Upper lobe of right lung (tissue), 1 donor: ENCODE data around the gene HEMGN. TPM values are rescaled to one million over a fixed set of nuclear protein-coding genes. Genes with fewer than 3 reads are reported as not detected.

Experiments
- ATAC-seq: fragments of 200-7000 bp; cut with Tn5 transposase; one replicate; pipeline ENCODE4 v1.9.1; 2020; ENCODE audit warnings: mild to moderate bottlenecking, moderate library complexity
- DNase-seq: peaks from one replicate; pipeline ENCODE4 v3.0.0-alpha.2; 2020
- H3K27ac ChIP-seq: fragments of 200-600 bp; one replicate; pipeline ENCODE4 v1.8.0; 2022
- H3K27me3 ChIP-seq: fragments of 200-600 bp; one replicate; pipeline ENCODE4 v1.8.0; 2022; ENCODE audit warnings: mild to moderate bottlenecking
- H3K36me3 ChIP-seq: fragments of 200-600 bp; one replicate; pipeline ENCODE4 v1.8.0; 2022
- H3K4me1 ChIP-seq: fragments of 200-600 bp; one replicate; pipeline ENCODE4 v1.8.0; 2022
- H3K4me3 ChIP-seq: fragments of 200-600 bp; one replicate; pipeline ENCODE4 v1.8.0; 2022; ENCODE audit warnings: mild to moderate bottlenecking
- H3K9me3 ChIP-seq: fragments of 200-600 bp; one replicate; pipeline ENCODE4 v1.8.0; 2022
- intact Hi-C: fragments of 100-400 bp; cut with DNase I; formaldehyde crosslinking; loops from one replicate; pipeline ENCODE4 v1.11.0; 2022
- total RNA-seq: library from RNA; stranded (reverse); fragmentation: NEBNext Ultra II Directional; extraction: Animal tissue kit (Norgen Biotek cat#: 25700); gene quantifications from one replicate; pipeline ENCODE4 v1.2.1, GENCODE V29; 2021
- TF ChIP-seq, protein P1 (sequence below): fragments of 200-600 bp; IDR thresholded peaks from one replicate; pipeline ENCODE4 v1.8.0; 2022; ENCODE audit warnings: antibody characterized with exemption
- donor health status: DM: no; HTN: yes; CAD: no; lungs with severe emphysema.

Gene HEMGN
- total RNA-seq, 1 donor from 2014 or later: not detected

DNA sequence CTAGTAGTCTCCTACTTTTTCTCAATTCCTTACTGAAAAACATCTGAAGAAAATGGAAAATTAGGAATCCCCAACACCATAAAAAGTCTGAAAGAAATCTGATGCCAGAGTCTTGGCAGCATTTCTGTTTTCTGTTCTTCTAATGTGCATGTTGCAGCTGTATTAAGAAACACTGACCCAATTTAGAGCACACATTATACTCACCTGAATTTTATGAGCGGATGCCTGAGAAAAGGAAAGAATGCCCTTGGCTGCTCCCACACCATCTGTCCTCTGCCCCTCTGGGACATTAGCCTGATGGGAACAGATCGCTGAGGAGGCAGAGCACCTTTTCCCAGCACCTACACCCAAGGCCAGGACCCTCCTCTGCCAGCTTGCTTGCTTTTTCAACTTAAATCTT is 31.0 kb upstream of the HEMGN start:
- DNase-seq: no peak
- Histone ChIP-seq H3K27ac (no peak overlapping the region), H3K36me3 (no peaks in the 10 kb centered on the region), H3K4me1 (no peaks in the 10 kb centered on the region), H3K4me3 (no peak overlapping the region), H3K9me3 (no peaks in the 10 kb centered on the region), H3K27me3 (peaks cover 23% of the 10 kb centered on the region)
- TF ChIP-seq, protein P1, sequence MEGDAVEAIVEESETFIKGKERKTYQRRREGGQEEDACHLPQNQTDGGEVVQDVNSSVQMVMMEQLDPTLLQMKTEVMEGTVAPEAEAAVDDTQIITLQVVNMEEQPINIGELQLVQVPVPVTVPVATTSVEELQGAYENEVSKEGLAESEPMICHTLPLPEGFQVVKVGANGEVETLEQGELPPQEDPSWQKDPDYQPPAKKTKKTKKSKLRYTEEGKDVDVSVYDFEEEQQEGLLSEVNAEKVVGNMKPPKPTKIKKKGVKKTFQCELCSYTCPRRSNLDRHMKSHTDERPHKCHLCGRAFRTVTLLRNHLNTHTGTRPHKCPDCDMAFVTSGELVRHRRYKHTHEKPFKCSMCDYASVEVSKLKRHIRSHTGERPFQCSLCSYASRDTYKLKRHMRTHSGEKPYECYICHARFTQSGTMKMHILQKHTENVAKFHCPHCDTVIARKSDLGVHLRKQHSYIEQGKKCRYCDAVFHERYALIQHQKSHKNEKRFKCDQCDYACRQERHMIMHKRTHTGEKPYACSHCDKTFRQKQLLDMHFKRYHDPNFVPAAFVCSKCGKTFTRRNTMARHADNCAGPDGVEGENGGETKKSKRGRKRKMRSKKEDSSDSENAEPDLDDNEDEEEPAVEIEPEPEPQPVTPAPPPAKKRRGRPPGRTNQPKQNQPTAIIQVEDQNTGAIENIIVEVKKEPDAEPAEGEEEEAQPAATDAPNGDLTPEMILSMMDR: no peak
- ATAC-seq: no peak
- intact Hi-C loops: no loop called here

- Histone ChIP-seq H3K4me1 (no peaks in the 10 kb centered on the region), H3K9me3 (no peaks in the 10 kb centered on the region), H3K36me3 (no peaks in the 10 kb centered on the region), H3K27me3 (peaks cover 23% of the 10 kb centered on the region), H3K27ac (no peak overlapping the region), H3K4me3 (no peak overlapping the region)
- DNase-seq (no peak), ATAC-seq (no peak)
- intact Hi-C loops: no loop called here
- TF ChIP-seq, protein P1: no peak
Observed at GRCh38 chr9:97966493-97966892, 28.5 kb upstream of the HEMGN start.

DNA sequence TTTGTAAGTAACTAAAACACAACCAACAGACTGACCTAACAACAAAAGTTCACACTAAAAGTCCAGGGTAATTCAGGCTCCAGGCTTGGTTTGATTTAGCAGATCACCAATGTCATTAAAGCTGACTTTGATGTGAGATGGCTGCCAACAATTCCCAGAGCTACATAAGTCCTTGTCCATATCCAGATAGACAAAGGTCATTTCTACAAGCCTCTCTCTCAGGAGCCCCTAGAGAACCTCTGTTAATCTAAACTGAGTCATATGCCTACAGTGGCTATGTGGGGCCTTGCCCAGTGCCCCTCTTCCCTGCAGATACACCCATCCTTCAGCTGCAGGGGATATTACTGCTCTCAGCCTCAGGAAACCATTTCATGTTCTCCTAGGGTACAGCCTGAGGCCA is 26.9 kb upstream of the HEMGN start:
- DNase-seq: no peak
- H3K4me3 ChIP-seq: no peak overlapping the region
- H3K36me3 ChIP-seq: no peaks in the 10 kb centered on the region
- no peak for ATAC-seq
- H3K9me3 ChIP-seq: no peaks in the 10 kb centered on the region
- intact Hi-C loops: no loop called here
- H3K27ac ChIP-seq: no peak overlapping the region
- H3K27me3 ChIP-seq: peaks cover 12% of the 10 kb centered on the region
- H3K4me1 ChIP-seq: no peaks in the 10 kb centered on the region
- TF ChIP-seq, protein P1: no peak

- Histone ChIP-seq H3K4me3 (no peak overlapping the region), H3K36me3 (no peaks in the 10 kb centered on the region), H3K9me3 (no peaks in the 10 kb centered on the region), H3K27me3 (peaks cover 11% of the 10 kb centered on the region), H3K4me1 (no peaks in the 10 kb centered on the region), H3K27ac (no peak overlapping the region)
- TF ChIP-seq, protein P1: no peak
- intact Hi-C loops: no loop called here
- ATAC-seq: no peak
- DNase-seq: no peak
Observed at GRCh38 chr9:97963232-97963631, 25.3 kb upstream of the HEMGN start.

- intact Hi-C loops: no loop called here
- ATAC-seq (no peak), DNase-seq (no peak)
- TF ChIP-seq, protein P1: no peak
- no peak overlapping the region for H3K27ac ChIP-seq
- H3K9me3 ChIP-seq: no peaks in the 10 kb centered on the region
- no peaks in the 10 kb centered on the region for H3K4me1 ChIP-seq
- no peak overlapping the region for H3K4me3 ChIP-seq
- H3K27me3 ChIP-seq: peaks cover 11% of the 10 kb centered on the region
- H3K36me3 ChIP-seq: no peaks in the 10 kb centered on the region
Observed at GRCh38 chr9:97962575-97962974, 24.6 kb upstream of the HEMGN start.

- Histone ChIP-seq H3K27me3 (peaks cover 7% of the 10 kb centered on the region), H3K27ac (no peak overlapping the region), H3K4me1 (no peaks in the 10 kb centered on the region), H3K9me3 (no peaks in the 10 kb centered on the region), H3K4me3 (no peak overlapping the region), H3K36me3 (no peaks in the 10 kb centered on the region)
- DNase-seq (no peak), ATAC-seq (no peak)
- intact Hi-C loops: no loop called here
- TF ChIP-seq, protein P1: no peak
Observed at GRCh38 chr9:97962136-97962535, 24.2 kb upstream of the HEMGN start.
